B cell (primary cell): Measurements from ENCODE around the gene SEZ6L.

ENCODE experiments used
- CTCF ChIP-seq: fragments of 200-600 bp; IDR thresholded peaks from one replicate; pipeline ENCODE4 v1.8.0; 2022; ENCODE audit warnings: antibody characterized with exemption, mild to moderate bottlenecking
- EZH2 ChIP-seq: IDR thresholded peaks from 2 replicates; pipeline ENCODE4 v1.6.1; 2012; ENCODE audit warnings: borderline replicate concordance, low read depth, mild to moderate bottlenecking, moderate library complexity, low read length; ENCODE audit not compliant: insufficient read depth, poor library complexity, severe bottlenecking

- TF ChIP-seq CTCF (no peak), EZH2 (no peak)
Observed at GRCh38 chr22:26336773-26337172, 167.5 kb downstream of the SEZ6L start.
